ENCODE measurements around the gene CHST11. TPM values are rescaled to one million over a fixed set of nuclear protein-coding genes. Genes with fewer than 3 reads are reported as not detected.

CHST11 gene
- total and polyA plus RNA-seq, 10 donors: 5.2 to 65.1 (median 48.4) TPM

GRCh38 chr12:104604070-104604994 lies 147.6 kb downstream of the CHST11 start:
- no peaks in the 10 kb centered on the region for H3K9me3 ChIP-seq
- peaks cover 0 to 26% (median 0%) of the 10 kb centered on the region in 6 donors for H3K36me3 ChIP-seq
- no peaks in the 10 kb centered on the region for H3K27me3 ChIP-seq (replicated peaks in 1 of 7)
- peak in 2 of 3 donors; percentile 17 to 30 for TF ChIP-seq POLR2AphosphoS5 (IDR thresholded peaks at IDR 0.05)
- TF ChIP-seq POLR2A (IDR thresholded peaks at IDR 0.05): no peak
- TF ChIP-seq CTCF (IDR thresholded peaks at IDR 0.05 in 8 of 11, conservative IDR thresholded peaks at IDR 0.05 in 3 of 11): peak in 2 of 11 experiments; percentile 15 to 31
- H3K27ac ChIP-seq: peak overlapping the region in 7 of 8 donors; percentile 58 to 79 (median 70)
- peaks cover 19 to 91% (median 55%) of the 10 kb centered on the region in 6 donors for H3K4me1 ChIP-seq
- intact Hi-C loops (cut with DNase I; ENCODE audit: low total_unique reads): no loop called here
- WGBS, 5 donors: 22 to 40% (median 30%) methylated on average over 10 of the region's 10 CpGs
- DNase-seq: no peak
- peak overlapping the region in 1 of 8 donors; percentile 29 for H3K4me3 ChIP-seq

- TF ChIP-seq POLR2A (IDR thresholded peaks at IDR 0.05): no peak
- TF ChIP-seq POLR2AphosphoS5 (IDR thresholded peaks at IDR 0.05): no peak
- TF ChIP-seq CTCF (IDR thresholded peaks at IDR 0.05 in 8 of 11, conservative IDR thresholded peaks at IDR 0.05 in 3 of 11): no peak
- Histone ChIP-seq H3K27ac (peak overlapping the region in 7 of 8 donors; percentile 58 to 79 (median 70)), H3K36me3 (peaks cover 0 to 26% (median 0%) of the 10 kb centered on the region in 6 donors), H3K4me3 (no peak overlapping the region), H3K27me3 (replicated peaks in 1 of 7) (no peaks in the 10 kb centered on the region), H3K9me3 (no peaks in the 10 kb centered on the region), H3K4me1 (peaks cover 20 to 91% (median 49%) of the 10 kb centered on the region in 6 donors)
- intact Hi-C loops (cut with DNase I; ENCODE audit: low total_unique reads): no loop called here
- 95 to 97% (median 95%) methylated on average over 16 of the region's 16 CpGs for WGBS, 5 donors
- DNase-seq: no peak
Observed at GRCh38 chr12:104604995-104605675, 148.4 kb downstream of the CHST11 start.

GRCh38 chr12:104605685-104606084 lies 148.9 kb downstream of the CHST11 start:
- Histone ChIP-seq H3K36me3 (peaks cover 0 to 26% (median 0%) of the 10 kb centered on the region in 6 donors), H3K4me1 (peaks cover 23 to 91% (median 48%) of the 10 kb centered on the region in 6 donors), H3K27ac (peak overlapping the region in 4 of 8 donors; percentile 3 to 79 (median 74)), H3K4me3 (no peak overlapping the region), H3K27me3 (replicated peaks in 1 of 7) (no peaks in the 10 kb centered on the region), H3K9me3 (no peaks in the 10 kb centered on the region)
- no peak for DNase-seq
- WGBS, 5 donors: 65 to 74% (median 72%) methylated on average over 10 of the region's 10 CpGs
- intact Hi-C loops (cut with DNase I; ENCODE audit: low total_unique reads): no loop called here
- TF ChIP-seq POLR2AphosphoS5 (IDR thresholded peaks at IDR 0.05) (peak in 1 of 3 donors; percentile 34), POLR2A (IDR thresholded peaks at IDR 0.05) (no peak), CTCF (IDR thresholded peaks at IDR 0.05 in 8 of 11, conservative IDR thresholded peaks at IDR 0.05 in 3 of 11) (no peak)

Data from spleen (tissue), 11 donors.